BJ (cell line): ENCODE results near the gene FBXW12. TPM values are rescaled to one million over a fixed set of nuclear protein-coding genes. Genes with fewer than 3 reads are reported as not detected.

Source experiments
- CTCF ChIA-PET: fragments of 350-600 bp; formaldehyde crosslinking; extraction: SDS; loops from one replicate; lab custom pipeline; 2021; ENCODE audit warnings: antibody characterized with exemption, inconsistent platforms; lab: Yijun Ruan, JAX
- POLR2A ChIA-PET: fragments of 300-600 bp; sonication (Branson Sonifier 250); formaldehyde crosslinking; extraction: SDS; loops from one replicate; lab custom pipeline; 2021; ENCODE audit warnings: antibody characterized with exemption; lab: Charles Lee
- DNase-seq: peaks from one replicate; pipeline ENCODE4 v3.0.0-alpha.2; 2011; ENCODE audit warnings: low read depth
- H3K27me3 ChIP-seq: 2 replicates; pipeline ENCODE4 v1.6.0; 2011; ENCODE audit warnings: low read length; ENCODE audit not compliant: control insufficient read depth, insufficient read depth
- H3K36me3 ChIP-seq: 2 replicates; pipeline ENCODE4 v1.5.1; 2011; ENCODE audit warnings: low read length; ENCODE audit not compliant: control insufficient read depth, insufficient read depth
- H3K4me3 ChIP-seq: 2 replicates; pipeline ENCODE4 v1.5.1; 2011; ENCODE audit warnings: low read depth, mild to moderate bottlenecking, control low read depth, low read length
- polyA plus RNA-seq: library from polyadenylated mRNA; depleted of rRNA; stranded (reverse); fragments of >200 nt; gene quantifications from 2 replicates; pipeline ENCODE4 v1.2.3, GENCODE V29; 2011
- TF ChIP-seq, protein P1 (sequence below): IDR thresholded peaks from 2 replicates; pipeline ENCODE4 v1.5.1; 2011; ENCODE audit warnings: low read depth, mild to moderate bottlenecking, control low read depth, inconsistent platforms, low read length, moderate library complexity; ENCODE audit not compliant: insufficient read depth

The FBXW12 gene
- polyA plus RNA-seq, 1 experiment = not detected

DNA sequence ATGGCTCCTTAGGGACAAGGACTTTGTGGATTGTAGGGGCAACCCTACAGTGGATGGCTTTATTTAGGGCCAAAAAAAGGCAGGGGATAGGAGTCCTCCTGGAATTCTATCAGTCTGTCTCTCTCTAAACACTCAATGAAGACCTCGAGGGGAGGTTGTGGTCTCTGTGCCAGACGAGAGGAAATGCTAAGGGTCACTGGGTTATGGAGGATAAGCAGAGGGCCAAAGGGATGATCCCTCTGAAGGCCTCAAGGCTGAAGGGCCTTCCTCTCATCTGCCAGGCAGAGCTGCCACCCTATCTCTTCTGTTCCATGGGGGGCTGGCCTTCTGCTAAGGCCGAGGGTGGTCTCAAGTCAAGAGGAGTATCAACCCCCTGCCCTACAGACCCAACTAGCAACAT, 30.9 kb downstream of the FBXW12 start:
- H3K27me3 ChIP-seq = peaks cover under 1% of the 10 kb centered on the region
- ChIA-PET CTCF (interaction anchor here (1.1 to 7.8 kb wide), 3 partner anchors 11 to 37 kb away, joined by 3 to 252 read pairs (median 39); partner anchors contain the start of genes CCDC51 and TMA7), POLR2A (no interaction called here)
- no peak for DNase-seq
- H3K36me3 ChIP-seq = peaks cover 13% of the 10 kb centered on the region
- H3K4me3 ChIP-seq = no peak overlapping the region
- TF ChIP-seq, protein P1, sequence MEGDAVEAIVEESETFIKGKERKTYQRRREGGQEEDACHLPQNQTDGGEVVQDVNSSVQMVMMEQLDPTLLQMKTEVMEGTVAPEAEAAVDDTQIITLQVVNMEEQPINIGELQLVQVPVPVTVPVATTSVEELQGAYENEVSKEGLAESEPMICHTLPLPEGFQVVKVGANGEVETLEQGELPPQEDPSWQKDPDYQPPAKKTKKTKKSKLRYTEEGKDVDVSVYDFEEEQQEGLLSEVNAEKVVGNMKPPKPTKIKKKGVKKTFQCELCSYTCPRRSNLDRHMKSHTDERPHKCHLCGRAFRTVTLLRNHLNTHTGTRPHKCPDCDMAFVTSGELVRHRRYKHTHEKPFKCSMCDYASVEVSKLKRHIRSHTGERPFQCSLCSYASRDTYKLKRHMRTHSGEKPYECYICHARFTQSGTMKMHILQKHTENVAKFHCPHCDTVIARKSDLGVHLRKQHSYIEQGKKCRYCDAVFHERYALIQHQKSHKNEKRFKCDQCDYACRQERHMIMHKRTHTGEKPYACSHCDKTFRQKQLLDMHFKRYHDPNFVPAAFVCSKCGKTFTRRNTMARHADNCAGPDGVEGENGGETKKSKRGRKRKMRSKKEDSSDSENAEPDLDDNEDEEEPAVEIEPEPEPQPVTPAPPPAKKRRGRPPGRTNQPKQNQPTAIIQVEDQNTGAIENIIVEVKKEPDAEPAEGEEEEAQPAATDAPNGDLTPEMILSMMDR = no peak

DNA sequence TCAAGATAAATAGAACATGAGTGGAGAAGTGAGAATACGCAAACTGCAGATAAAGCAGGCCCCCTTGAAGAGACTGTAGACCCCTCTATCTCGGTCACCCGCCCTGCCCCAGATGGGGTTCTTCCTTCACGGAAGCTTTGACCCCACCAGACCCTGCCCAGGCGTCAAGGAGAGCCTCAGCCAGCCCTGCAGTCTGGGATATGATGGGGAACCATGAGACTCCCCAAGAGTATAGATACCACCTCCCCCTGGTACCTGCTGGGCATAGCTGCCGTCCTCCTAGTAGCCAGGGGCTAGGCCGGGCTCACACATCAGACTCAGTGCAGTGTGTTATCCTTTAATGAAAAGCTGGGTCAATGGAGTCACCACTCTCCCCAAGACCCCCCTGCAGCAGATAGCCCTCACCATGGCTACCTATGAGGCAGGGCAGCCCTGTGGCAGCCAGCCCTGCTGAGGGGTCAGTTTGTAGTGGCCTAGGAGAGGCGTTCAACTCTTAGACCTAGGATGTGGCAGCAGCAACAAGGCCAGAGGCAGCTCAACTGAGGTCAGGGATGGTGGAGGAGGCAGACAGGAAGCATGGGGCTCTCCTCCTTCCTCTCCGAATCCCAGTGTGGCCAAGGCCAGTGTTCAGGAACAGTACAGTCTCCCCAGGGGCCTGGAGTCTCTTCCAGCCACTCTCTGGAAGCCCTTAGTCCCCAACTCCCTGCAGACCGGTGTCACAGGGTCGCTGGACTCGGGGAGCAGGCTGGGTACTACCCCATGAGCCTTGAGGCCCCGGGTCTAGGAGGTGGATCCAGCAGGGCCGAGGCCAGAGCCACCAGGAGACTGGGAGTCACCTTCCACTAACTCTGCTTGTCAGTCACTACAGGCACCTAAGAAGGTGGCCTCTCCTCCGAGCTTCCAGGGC, 31.8 kb downstream of the FBXW12 start:
- Histone ChIP-seq H3K36me3 (peaks cover 16% of the 10 kb centered on the region), H3K4me3 (no peak overlapping the region), H3K27me3 (no peaks in the 10 kb centered on the region; the same call in 1 of the 2 replicates)
- CTCF ChIA-PET = interaction anchor here (1.1 to 7.8 kb wide), 3 partner anchors 10 to 36 kb away, joined by 3 to 252 read pairs (median 4); no protein-coding TSS in a partner anchor
- POLR2A ChIA-PET = no interaction called here
- TF ChIP-seq, protein P1 = no peak
- DNase-seq = no peak

- Histone ChIP-seq H3K27me3 (no peaks in the 10 kb centered on the region), H3K4me3 (no peak overlapping the region), H3K36me3 (peaks cover 19% of the 10 kb centered on the region)
- no peak for DNase-seq
- CTCF ChIA-PET = interaction anchor here (1.1 to 7.8 kb wide), 2 partner anchors 30 to 37 kb away, joined by 4 to 252 read pairs; no protein-coding TSS in a partner anchor
- POLR2A ChIA-PET = no interaction called here
- TF ChIP-seq, protein P1 = no peak
These were observed 32.7 kb downstream of the FBXW12 start for GRCh38 chr3:48404440-48405342.

DNA sequence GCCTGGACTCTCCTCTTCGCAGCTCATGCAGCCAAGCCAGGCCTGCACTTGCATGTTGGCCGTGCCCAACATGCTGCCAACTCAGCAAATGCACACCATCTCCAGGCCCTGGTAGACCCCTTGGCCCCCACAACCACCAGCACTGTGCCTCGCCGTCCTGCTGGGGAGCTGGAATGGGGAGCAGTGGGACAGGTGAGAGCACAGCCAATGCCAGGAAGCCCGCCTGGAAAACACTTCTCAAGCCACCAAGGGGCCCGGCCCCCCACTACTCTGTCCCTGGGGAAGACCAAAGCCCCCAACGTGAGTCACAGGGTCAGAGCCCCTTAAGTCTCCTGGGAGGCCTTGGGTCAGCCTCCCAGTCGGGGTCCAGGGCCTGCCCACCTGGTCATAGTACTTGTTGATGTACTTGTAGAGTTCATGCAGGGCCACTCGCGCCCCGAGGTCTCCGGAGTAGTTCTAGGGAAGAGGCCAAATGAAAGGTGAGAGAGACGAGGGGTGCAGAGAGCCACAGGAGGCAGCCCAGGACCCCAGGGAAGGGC, 33.4 kb downstream of the FBXW12 start:
- ChIA-PET CTCF (interaction anchor here (4.8 to 7.8 kb wide), 2 partner anchors 29 to 31 kb away, joined by 37 to 252 read pairs; no protein-coding TSS in a partner anchor), POLR2A (no interaction called here)
- no peaks in the 10 kb centered on the region for H3K27me3 ChIP-seq
- H3K36me3 ChIP-seq = peaks cover 23% of the 10 kb centered on the region
- DNase-seq = no peak
- TF ChIP-seq, protein P1 = no peak
- no peak overlapping the region for H3K4me3 ChIP-seq
